AG09319 (cell line): ENCODE results near the gene FOXD4.
"Not testable (repeated sequence)": the region's sequence is repeated elsewhere in the genome, so short reads cannot be mapped to it uniquely, and the experiment has no call there.

Experiments used
- DNase-seq: peaks from one replicate; pipeline ENCODE4 v3.0.0-alpha.2; 2010; ENCODE audit warnings: low read depth; ENCODE audit errors: extremely low read depth

FOXD4 gene

DNA sequence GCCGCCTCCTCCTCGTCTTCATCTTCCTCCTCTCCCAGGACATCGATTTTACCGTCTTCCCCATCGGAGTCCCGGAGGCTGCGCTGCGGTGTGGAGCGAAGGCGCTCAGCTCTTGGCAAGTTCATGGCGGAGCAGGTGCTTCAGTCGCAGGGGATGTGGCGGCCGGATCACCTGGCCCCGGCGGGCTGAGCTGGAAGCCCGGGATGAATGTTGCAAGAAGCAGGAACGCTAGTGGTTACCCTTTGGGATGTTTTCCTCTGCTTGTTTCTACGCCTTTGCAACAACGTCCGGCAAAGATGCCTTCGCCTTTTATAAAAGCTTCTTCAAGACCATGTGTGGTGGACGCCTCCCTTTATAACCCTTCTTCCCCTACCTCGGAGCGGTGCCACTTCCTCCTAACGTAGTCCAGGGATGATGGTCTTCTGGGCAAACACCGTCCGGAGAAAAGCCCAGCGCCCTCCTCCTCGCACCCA is at the start of gene FOXD4:
Gene FOXD4 (minus strand): TSS at position 423 of the 473 bp plus-strand sequence. CDS start 298 bp downstream, at position 125.
- DNase-seq = not testable (repeated sequence)

GRCh38 chr9:159871-160270 is 41.7 kb upstream of the FOXD4 start:
- DNase-seq = not testable (repeated sequence)

DNA sequence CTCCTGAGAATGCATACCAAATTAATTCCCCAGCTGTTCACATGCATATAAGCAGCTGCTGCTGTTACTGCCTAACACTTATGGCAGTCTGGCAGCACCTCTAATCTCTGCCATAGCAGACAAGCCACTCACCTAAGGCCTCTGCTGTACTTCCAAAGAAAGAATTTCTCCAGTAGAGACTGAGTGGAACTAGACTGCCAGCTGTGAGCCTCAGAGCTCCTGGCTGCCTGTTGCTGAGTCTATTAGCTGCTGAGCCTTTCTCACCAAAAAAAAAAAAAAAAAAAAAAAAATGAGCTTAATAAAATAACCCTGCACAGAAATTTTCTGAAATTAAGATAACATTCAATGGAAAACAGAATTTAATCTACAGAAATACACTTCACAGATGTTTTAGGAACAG is 33.0 kb upstream of the FOXD4 start:
- DNase-seq = not testable (repeated sequence)

- not testable (repeated sequence) for DNase-seq
Measured at GRCh38 chr9:139880-140279, 21.7 kb upstream of the FOXD4 start.

DNA sequence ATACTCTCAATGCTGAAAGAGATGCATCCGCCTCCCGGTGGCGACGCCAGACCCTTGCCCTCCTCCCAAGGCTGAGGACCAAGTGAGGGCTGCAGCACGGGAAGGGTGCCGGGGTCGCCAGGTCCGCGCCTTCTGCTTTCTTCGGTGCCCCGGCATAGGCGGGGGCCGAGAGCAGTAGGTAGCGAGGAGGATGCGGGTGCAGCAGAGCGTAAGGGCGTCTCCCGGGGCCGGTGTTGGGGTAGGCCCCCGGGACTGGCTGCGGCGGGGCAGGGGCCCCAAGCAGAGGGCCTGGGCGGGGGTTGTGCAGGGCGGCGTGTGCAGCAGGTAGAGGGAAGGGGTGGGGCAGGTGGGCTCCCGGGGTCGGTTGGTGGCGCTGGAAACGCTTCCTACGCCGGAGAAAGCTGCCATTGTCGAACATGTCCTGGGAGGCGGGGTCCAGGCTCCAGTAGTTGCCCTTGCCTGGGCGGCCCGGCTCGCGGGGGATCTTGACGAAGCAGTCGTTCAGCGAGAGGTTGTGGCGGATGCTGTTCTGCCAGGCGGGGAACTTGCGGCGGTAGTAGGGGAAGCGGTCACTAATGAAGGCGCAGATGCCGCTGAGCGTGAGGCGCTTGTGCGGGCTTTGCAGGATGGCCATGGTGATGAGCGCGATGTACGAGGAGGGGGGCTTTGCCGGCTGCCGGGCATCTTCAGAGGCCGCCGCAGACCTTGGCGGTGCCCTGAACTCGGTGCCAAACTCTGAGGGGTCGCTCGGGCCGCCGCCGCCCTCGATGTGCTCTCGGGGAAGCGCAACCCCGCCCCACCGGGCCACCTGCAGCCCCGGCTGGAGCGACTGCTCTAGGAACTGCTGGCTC is 848 bp downstream of the FOXD4 start:
- not testable (repeated sequence) for DNase-seq

DNA sequence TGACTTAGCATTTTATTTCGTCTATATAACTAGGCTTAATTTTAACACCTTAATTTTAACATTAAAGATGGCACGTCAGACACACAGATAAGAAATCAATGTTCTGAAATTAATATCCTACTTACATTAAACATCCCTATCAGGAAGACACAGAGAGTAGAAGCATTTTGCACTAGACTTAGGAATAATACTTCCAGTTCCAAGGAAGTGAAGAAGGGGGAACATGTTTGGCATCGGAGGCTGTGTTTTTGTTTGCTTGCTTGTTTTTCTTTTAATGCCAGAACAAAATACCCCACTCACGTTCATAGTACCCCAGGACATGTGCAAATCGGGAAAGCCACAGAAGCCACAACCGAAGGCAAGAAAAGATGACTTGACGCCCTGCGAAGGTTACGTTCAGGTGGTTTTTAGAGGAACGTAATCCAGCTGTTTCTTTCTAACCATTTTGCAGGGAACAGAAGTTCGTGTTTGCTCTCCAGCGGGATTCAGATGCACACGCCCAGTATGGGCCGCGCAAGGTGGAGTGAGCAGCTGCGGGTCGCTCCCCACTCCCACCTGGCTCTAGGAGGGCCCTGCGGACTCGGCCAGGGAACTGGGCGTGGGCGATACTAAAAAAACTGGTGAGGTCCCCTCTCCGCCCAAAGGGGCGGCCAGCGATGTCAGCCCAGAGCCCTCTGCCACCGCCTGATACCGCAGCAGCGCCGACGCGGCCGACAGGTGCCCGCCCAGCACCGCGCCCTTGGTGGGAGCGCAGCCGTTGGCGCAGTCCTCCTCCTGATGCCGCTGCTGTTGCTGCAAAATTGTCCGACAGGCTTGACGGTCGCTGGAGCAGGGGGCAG is 1.8 kb downstream of the FOXD4 start:
- DNase-seq = not testable (repeated sequence)

GRCh38 chr9:115118-115451 is 3.1 kb downstream of the FOXD4 start:
- not testable (repeated sequence) for DNase-seq

DNA sequence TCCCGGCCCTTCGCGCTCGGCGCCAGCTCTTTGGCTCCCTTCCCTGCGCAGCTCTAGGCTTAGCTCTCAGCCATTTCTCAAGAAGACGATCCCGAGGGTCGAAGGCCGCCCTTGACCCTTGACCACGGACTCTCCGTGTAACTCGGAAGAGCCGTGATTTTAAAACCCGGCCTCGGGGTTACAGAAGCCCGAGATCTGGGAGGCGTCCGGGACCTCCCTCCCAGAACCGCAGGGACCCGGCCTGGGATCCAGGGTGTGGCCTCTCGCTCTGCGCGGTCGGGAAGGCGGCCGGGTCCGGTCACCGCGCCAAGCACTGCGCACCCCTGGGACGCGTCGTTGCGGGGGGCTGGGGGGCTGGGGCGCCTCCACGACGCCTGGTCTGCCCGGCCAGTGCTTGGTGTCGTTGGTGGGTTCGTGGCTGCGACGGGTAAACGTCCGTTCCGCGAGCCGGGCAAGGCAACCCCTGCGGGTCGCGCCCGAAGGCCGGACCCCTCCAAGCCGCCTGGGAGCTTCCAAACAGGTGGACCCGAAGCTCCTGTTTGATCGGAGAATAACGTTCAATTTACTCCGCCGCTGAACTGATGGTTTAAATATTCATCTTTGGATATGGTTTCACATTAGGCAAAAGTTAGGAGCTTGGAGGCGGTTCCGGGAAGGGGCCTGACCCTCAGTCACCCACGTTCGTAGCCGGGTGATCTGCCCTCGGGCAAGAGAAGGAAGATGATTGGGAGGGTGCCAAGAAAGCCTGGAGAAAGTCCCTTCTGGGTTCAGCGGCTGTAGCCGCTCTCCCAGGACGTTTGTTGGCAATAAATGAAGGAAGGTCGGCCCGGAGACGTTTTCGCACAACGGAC is 3.7 kb downstream of the FOXD4 start:
- DNase-seq = not testable (repeated sequence)

GRCh38 chr9:113468-114266 is 4.5 kb downstream of the FOXD4 start:
- not testable (repeated sequence) for DNase-seq

DNA sequence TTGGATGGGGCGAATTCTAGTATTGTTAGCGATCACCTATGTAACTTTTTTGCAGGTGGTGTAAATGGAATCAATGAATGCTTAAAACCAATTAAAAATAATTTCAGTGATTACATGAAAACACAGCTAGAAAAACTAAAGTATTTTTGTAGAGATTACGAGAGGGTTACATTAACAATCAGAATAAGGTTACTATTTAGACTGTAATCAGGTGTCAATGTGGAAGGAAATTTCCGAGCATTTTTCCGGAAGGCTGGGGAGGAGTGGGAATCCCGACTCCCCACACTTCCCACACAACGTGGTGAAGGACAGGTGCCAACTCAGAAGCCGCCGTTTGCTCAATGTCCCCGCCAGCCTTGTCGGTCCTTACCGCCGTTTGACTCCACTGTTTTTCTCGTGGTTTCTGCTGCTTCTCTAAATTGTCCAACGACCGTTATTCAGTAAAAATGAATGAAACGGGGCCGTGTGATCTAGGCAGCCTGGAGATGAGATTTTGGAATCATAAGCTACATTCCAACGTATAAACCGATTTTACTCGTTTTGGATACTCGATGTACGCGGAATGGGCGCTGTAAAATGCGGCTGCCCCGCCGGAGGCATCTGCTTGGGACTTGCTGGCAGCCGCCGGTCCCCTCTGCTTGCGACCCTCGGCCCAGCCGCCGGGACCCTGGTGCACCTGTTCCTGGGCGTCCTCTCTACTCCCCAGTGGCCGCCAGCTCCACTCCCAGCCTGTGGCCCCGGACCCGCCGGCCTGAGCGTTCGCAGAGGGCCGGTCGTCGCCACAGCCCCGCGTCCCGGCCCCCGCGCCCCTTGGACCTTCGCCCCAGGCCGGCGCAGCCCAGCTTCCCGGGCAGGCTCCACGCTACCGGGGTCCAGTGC is 5.4 kb downstream of the FOXD4 start:
- DNase-seq = not testable (repeated sequence)

- DNase-seq = not testable (repeated sequence)
Measured at GRCh38 chr9:110672-111071, 7.5 kb downstream of the FOXD4 start.

GRCh38 chr9:109540-109939 is 8.7 kb downstream of the FOXD4 start:
- DNase-seq = not testable (repeated sequence)

DNA sequence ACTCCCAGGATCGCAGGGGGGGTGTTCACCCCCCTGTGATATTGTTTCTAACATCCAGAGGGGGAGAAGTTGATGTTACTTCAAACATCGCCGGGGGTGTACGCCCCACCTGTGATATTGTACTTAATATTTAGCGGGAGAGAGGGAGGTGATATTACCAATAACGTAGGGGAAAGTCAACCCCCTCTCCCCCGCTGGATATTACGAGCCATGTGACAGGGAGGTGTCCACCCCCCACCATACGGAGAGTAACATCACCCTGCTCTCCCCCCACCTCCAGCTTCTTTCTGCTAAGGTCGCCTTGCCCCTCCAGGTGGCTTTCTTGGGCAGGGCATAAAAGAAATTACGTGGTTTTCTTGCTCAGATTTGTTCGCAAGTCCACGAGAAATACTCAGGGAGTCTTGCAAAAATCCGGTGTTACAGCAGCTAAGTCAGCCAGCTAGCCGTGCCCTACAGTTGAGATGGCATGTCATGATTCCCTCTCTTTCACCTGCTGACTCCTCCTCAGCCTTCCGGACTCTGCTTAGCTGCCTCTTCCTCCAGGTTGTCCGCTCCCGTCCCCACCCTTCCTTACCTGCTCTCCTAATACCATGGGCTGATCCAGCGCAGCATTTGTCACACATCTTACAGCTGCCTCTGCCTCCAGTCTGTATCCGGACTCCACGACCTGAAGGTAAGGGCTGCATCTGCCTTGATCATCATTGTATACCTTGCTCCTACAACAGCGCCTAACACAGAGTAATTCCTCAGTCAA is 9.3 kb downstream of the FOXD4 start:
- DNase-seq = not testable (repeated sequence)

GRCh38 chr9:105991-106390 is 12.2 kb downstream of the FOXD4 start:
- DNase-seq = not testable (repeated sequence)

DNA sequence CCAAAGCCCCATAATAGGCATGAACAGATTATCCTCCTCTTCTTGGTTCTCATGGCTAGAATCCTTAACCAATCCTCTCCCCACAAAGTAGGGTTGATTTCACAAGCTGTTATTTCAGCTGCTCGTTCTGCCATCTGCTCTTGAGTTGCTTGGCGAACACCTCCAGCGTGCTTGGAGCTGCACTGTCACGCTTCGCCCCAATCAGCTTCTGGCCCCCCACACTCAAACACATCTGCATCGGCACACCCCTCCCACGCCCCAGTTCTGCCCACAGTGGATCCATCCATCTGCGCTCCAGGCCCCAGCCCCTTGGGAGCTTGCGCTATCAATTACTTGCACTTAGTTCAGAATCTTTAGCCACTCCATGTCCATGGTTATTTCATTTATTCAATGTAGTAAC is 17.8 kb downstream of the FOXD4 start:
- DNase-seq = not testable (repeated sequence)

GRCh38 chr9:99867-100266 is 18.4 kb downstream of the FOXD4 start:
- not testable (repeated sequence) for DNase-seq

- not testable (repeated sequence) for DNase-seq
Measured at GRCh38 chr9:98775-99174, 19.4 kb downstream of the FOXD4 start.

DNA sequence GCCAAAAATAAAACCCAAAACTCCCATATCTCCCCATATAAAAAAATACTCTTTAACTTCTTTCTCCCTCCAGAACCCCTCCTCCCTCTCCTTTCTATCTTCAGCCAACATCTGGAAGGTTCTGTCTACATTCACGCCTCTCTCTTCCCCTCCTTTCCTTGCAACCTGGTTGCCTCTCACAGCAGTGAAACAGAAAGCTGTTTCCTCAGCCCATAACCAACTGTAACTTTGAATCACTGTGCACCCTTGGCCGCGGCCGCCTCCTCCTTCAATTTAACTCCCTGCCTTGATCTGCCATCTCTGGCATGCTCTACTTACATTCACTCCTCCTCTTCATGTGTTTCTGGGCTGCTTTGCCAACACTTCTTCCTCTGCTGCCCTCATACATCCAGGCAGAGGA is 23.2 kb downstream of the FOXD4 start:
- not testable (repeated sequence) for DNase-seq
